ENCODE measurements around the gene IDH2.
A peak's percentile ranks its signal among the peaks of the same experiment; 100 is the strongest.
"Not testable (repeated sequence)": the region's sequence is repeated elsewhere in the genome, so short reads cannot be mapped to it uniquely, and the experiment has no call there.

Gene IDH2

DNA sequence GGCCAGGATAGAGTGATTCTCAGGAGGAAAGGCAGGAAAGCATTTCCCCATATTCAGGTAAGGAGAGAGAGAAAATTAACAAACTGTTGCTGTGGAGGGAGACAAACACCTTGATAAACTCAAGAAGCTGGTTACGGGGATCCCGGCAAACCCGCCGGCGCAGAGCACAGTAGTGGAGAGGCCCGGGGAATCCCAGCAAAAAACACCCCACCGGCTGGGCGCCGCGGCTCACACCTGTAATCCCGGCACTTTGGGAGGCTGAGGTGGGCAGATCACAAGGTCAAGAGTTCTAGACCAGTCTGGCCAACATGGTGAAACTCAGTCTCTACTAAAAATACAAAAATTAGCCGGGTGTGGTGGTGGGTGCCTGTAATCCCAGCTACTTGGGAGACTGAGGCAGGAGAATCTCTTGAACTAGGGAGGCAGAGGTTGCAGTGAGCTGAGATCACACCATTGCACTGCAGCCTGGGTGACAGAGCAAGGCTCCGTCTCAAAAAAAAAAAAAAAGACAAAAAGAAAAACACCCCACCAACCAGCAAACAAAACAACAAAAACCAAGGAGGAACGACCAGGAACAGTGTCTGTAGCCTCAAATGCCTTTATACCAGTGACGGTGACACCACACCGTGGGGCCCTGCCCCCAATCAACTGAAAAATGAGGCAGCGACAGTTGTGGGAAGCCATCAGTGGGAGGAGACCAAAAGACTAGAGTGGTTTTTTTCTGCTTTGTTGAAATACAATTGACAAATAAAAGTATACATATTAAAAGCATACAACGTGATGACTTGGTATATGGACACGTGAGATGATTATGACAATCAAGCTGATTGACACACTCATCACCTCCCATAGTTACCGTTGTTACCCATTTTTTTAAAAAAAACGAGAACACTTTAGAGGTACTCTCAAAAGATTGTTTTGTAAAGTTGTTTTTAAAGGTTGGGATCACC, 40.2 kb upstream of the IDH2 start:
- TF ChIP-seq, protein P1, sequence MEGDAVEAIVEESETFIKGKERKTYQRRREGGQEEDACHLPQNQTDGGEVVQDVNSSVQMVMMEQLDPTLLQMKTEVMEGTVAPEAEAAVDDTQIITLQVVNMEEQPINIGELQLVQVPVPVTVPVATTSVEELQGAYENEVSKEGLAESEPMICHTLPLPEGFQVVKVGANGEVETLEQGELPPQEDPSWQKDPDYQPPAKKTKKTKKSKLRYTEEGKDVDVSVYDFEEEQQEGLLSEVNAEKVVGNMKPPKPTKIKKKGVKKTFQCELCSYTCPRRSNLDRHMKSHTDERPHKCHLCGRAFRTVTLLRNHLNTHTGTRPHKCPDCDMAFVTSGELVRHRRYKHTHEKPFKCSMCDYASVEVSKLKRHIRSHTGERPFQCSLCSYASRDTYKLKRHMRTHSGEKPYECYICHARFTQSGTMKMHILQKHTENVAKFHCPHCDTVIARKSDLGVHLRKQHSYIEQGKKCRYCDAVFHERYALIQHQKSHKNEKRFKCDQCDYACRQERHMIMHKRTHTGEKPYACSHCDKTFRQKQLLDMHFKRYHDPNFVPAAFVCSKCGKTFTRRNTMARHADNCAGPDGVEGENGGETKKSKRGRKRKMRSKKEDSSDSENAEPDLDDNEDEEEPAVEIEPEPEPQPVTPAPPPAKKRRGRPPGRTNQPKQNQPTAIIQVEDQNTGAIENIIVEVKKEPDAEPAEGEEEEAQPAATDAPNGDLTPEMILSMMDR (IDR thresholded peaks at IDR 0.05; ENCODE audit: low read depth, low read length) = no peak
- DNase-seq (ENCODE audit: low read depth in 2 of 2) = no peak

DNA sequence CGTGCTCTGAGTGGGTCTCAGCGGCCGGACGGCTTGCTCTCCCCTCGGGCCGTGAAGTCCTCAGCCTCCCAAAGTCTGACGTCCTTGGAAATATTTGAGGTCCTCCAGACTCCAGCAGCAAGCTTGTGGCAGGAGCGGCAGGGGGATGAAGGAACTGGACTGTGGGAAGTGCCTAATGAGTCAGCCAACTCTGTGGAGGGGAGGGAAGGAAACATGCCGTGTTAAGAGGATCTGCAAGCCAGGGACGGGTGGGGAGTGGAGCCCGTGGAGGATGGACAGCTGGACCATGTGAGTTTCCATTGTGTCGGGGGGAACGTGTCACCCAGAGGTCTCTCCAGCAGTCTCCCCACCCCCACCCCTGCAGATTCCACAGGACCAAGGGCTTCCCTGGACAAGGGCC, 39.4 kb upstream of the IDH2 start:
- TF ChIP-seq, protein P1 (IDR thresholded peaks at IDR 0.05; ENCODE audit: low read depth, low read length) = no peak
- peak; percentile 43 to 59 for DNase-seq (ENCODE audit: low read depth in 2 of 2)

More for the DNA sequence above, 40.2 kb upstream of the IDH2 start:
- no peak overlapping the region for H3K4me3 ChIP-seq (replicated peaks in 1 of 2; ENCODE audit: low read depth in 2 of 2, low read length in 2 of 2)

DNA sequence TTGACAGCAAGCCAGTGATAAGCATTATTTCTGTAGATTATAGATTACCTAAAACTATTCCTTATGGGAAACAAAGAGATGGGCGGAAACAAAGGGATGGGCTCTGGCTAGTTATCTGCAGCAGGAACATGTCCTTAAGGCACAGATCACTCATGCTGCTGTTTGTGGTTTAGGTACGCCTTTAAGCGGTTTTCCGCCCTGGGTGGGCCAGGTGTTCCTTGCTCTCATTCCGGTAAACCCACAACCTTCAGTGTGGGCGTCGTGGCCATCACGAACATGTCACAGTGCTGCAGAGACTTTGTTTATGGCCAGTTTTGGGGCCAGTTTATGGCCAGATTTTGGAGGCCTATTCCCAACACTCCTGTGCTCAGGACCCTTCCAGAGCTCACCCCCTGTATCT, 37.3 kb upstream of the IDH2 start:
- DNase-seq (ENCODE audit: low read depth in 2 of 2); H3K4me3 ChIP-seq (replicated peaks in 1 of 2; ENCODE audit: low read depth in 2 of 2, low read length in 2 of 2): not testable (repeated sequence)

More for the DNA sequence above, 39.4 kb upstream of the IDH2 start:
- H3K4me3 ChIP-seq (replicated peaks in 1 of 2; ENCODE audit: low read depth in 2 of 2, low read length in 2 of 2) = no peak overlapping the region

DNA sequence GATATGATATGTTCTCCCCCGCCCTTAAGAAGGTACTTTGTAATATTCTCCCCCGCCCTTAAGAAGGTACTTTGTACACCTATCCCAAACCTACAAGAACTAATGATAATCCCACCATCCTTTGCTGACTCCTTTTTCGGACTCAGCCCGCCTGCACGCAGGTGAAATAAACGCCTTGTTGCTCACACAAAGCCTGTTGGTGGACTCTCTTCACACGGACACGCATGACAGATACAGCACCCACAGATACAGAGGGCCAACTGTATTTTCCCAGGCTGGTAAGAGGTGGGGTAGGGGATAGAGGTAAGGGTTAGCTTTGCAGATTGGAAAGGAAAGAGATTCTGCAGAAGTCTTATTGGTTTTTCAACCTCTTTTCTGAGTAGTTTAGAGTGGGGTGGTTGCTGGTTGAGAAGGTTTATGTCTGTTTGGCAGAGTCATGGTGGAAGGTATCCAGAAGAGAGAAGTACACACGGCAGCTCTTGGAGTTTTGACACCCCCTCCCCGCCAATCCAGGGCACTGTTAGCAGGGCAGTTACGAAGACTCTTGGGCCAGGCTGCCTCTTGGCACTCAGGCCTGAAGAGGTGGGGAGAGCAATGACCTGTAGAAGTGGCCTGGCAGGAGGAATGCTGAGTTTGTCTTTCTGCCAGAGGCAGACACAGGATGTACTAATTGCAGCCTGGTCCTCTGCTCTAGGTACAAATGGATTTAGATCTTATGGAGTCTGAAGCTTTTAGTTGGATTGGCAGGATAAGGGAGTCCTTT, 36.0 kb upstream of the IDH2 start:
- TF ChIP-seq, protein P1 (IDR thresholded peaks at IDR 0.05; ENCODE audit: low read depth, low read length) = no peak
- DNase-seq (ENCODE audit: low read depth in 2 of 2) = no peak

DNA sequence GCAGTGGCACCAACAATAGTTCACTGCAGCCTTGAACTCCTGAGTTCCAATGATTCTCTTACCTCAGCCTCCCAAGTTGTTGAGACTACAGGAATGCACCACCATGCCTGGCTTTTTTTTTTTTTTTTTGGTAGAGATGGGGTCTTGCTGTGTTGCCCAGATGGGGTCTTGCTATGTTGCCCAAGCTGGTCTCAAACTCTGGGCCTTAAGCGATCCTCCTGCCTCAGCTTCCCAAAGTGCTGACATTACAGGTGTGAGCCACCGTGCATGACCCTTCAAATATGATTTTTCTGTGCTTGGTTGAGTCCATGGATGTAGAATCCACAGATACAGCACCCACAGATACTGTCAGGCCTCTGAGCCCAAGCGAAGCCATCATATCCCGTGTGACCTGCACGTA, 30.2 kb upstream of the IDH2 start:
- no peak for DNase-seq (ENCODE audit: low read depth in 2 of 2)
- TF ChIP-seq, protein P1 (IDR thresholded peaks at IDR 0.05; ENCODE audit: low read depth, low read length) = no peak
- H3K4me3 ChIP-seq (replicated peaks in 1 of 2; ENCODE audit: low read depth in 2 of 2, low read length in 2 of 2) = no peak overlapping the region

More for the DNA sequence above, 36.0 kb upstream of the IDH2 start:
- no peak overlapping the region for H3K4me3 ChIP-seq (replicated peaks in 1 of 2; ENCODE audit: low read depth in 2 of 2, low read length in 2 of 2)

DNA sequence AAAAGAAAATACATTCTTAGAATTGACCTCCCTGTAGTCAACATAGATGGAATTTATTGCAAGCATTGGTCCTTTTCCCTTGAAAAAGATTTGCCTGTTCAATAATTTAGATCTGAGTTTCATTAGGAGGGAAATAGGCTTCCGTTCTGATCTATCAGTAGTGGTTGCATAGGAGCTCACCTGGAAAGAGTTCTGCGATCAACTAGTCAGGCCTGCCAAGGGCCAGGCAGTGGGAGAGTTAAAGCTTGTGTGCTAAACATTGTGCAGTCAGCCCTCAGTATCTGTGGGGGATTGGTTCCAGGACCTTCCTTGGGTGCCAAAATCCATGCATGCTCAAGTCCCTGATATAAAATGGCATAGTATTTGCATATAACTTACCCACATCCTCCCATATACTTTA, 29.6 kb upstream of the IDH2 start:
- TF ChIP-seq, protein P1 (IDR thresholded peaks at IDR 0.05; ENCODE audit: low read depth, low read length) = no peak
- H3K4me3 ChIP-seq (replicated peaks in 1 of 2; ENCODE audit: low read depth in 2 of 2, low read length in 2 of 2) = no peak overlapping the region

DNA sequence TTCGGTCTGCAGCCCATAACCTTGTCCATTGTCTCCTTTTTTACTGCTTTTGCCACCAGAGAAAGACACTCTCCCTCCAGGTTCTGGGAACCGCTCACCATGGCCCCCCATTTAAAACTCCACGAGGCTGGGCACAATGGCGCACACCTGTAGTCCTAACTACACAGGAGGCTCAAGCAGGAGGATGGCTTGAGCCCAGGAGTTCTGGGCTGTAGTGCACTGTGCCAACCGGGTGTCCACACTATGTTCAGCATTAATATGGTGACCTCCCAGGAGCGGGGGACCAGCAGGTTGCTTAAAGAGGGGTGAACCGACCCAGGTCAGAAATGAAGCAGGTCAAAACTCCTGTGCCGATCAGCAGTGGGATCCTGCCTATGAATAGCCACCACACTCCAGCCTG, 28.0 kb upstream of the IDH2 start:
- no peak for DNase-seq (ENCODE audit: low read depth in 2 of 2)
- H3K4me3 ChIP-seq (replicated peaks in 1 of 2; ENCODE audit: low read depth in 2 of 2, low read length in 2 of 2) = no peak overlapping the region
- TF ChIP-seq, protein P1 (IDR thresholded peaks at IDR 0.05; ENCODE audit: low read depth, low read length) = no peak

More for the DNA sequence above, 29.6 kb upstream of the IDH2 start:
- no peak for DNase-seq (ENCODE audit: low read depth in 2 of 2)

All from cardiac fibroblast (primary cell).